ENCODE data around the gene HS6ST1. TPM values are rescaled to one million over a fixed set of nuclear protein-coding genes. Genes with fewer than 3 reads are reported as not detected.
"Not testable (repeated sequence)": the region's sequence is repeated elsewhere in the genome, so short reads cannot be mapped to it uniquely, and the experiment has no call there.

Gene HS6ST1
- total and polyA plus RNA-seq, 4 experiments from 2014 or later, result 1.2 to 13.3 (median 8.4) TPM

GRCh38 chr2:128266463-128266862, 52.2 kb downstream of the HS6ST1 start:
- H3K4me3 ChIP-seq (ENCODE audit: low read length in 2 of 2); H3K4me1 ChIP-seq (ENCODE audit: insufficient read depth, low read length); H3K36me3 Mint-ChIP-seq; H3K27ac ChIP-seq (ENCODE audit: low read depth, low read length); H3K4me3 Mint-ChIP-seq; H3K4me1 Mint-ChIP-seq; DNase-seq; H3K9me3 Mint-ChIP-seq; H3K36me3 ChIP-seq (ENCODE audit: insufficient read depth, low read length); H3K27ac Mint-ChIP-seq; CTCF ChIA-PET (ENCODE audit: partially characterized antibody); H3K9me3 ChIP-seq (ENCODE audit: control insufficient read depth in 1 of 2, low read length in 2 of 2); H3K27me3 Mint-ChIP-seq; POLR2A ChIA-PET (ENCODE audit: partially characterized antibody); H3K27me3 ChIP-seq (ENCODE audit: insufficient read depth, low read length); intact Hi-C loops (cut with micrococcal nuclease): not testable (repeated sequence)

- H3K4me1 Mint-ChIP-seq; H3K27ac Mint-ChIP-seq; H3K9me3 ChIP-seq (ENCODE audit: control insufficient read depth in 1 of 2, low read length in 2 of 2); POLR2A ChIA-PET (ENCODE audit: partially characterized antibody); CTCF ChIA-PET (ENCODE audit: partially characterized antibody); H3K9me3 Mint-ChIP-seq; H3K4me3 ChIP-seq (ENCODE audit: low read length in 2 of 2); H3K4me1 ChIP-seq (ENCODE audit: insufficient read depth, low read length); DNase-seq; H3K27me3 ChIP-seq (ENCODE audit: insufficient read depth, low read length); H3K27me3 Mint-ChIP-seq; intact Hi-C loops (cut with micrococcal nuclease); H3K27ac ChIP-seq (ENCODE audit: low read depth, low read length); H3K4me3 Mint-ChIP-seq; H3K36me3 Mint-ChIP-seq; H3K36me3 ChIP-seq (ENCODE audit: insufficient read depth, low read length): not testable (repeated sequence)
Observed at GRCh38 chr2:128265608-128265993, 53.1 kb downstream of the HS6ST1 start.

- ChIA-PET CTCF (ENCODE audit: partially characterized antibody) (no interaction called here), POLR2A (ENCODE audit: partially characterized antibody) (no interaction called here)
- Mint-ChIP-seq H3K9me3 (no peaks in the 10 kb centered on the region), H3K27ac (peak overlapping the region in 1 of 7 donors; percentile 25), H3K4me1 (peaks cover 0 to 1% (median 0%) of the 10 kb centered on the region in 4 donors), H3K27me3 (no peaks in the 10 kb centered on the region), H3K36me3 (no peaks in the 10 kb centered on the region), H3K4me3 (no peak overlapping the region)
- Histone ChIP-seq H3K27ac (ENCODE audit: low read depth, low read length) (no peak overlapping the region), H3K4me1 (ENCODE audit: insufficient read depth, low read length) (no peaks in the 10 kb centered on the region), H3K4me3 (ENCODE audit: low read length in 2 of 2) (no peak overlapping the region), H3K36me3 (ENCODE audit: insufficient read depth, low read length) (no peaks in the 10 kb centered on the region), H3K9me3 (ENCODE audit: control insufficient read depth in 1 of 2, low read length in 2 of 2) (no peaks in the 10 kb centered on the region), H3K27me3 (ENCODE audit: insufficient read depth, low read length) (no peaks in the 10 kb centered on the region)
- no peak for DNase-seq
- intact Hi-C loops (cut with micrococcal nuclease), result no loop called here
Observed at GRCh38 chr2:128264881-128265607, 53.6 kb downstream of the HS6ST1 start.

- H3K9me3 Mint-ChIP-seq, result no peaks in the 10 kb centered on the region
- ChIA-PET POLR2A (ENCODE audit: partially characterized antibody) (no interaction called here), CTCF (ENCODE audit: partially characterized antibody) (no interaction called here)
- peaks cover 0 to 1% (median 0%) of the 10 kb centered on the region in 4 donors for H3K4me1 Mint-ChIP-seq
- H3K4me1 ChIP-seq (ENCODE audit: insufficient read depth, low read length), result no peaks in the 10 kb centered on the region
- H3K27ac ChIP-seq (ENCODE audit: low read depth, low read length), result no peak overlapping the region
- H3K27me3 ChIP-seq (ENCODE audit: insufficient read depth, low read length), result no peaks in the 10 kb centered on the region
- no peaks in the 10 kb centered on the region for H3K36me3 Mint-ChIP-seq
- H3K36me3 ChIP-seq (ENCODE audit: insufficient read depth, low read length), result no peaks in the 10 kb centered on the region
- H3K9me3 ChIP-seq (ENCODE audit: control insufficient read depth in 1 of 2, low read length in 2 of 2), result no peaks in the 10 kb centered on the region
- intact Hi-C loops (cut with micrococcal nuclease), result no loop called here
- no peak for DNase-seq
- H3K27me3 Mint-ChIP-seq, result no peaks in the 10 kb centered on the region
- H3K4me3 ChIP-seq (ENCODE audit: low read length in 2 of 2), result no peak overlapping the region
- no peak overlapping the region for H3K27ac Mint-ChIP-seq
- no peak overlapping the region for H3K4me3 Mint-ChIP-seq
Observed at GRCh38 chr2:128263902-128264331, 54.8 kb downstream of the HS6ST1 start.

- no peaks in the 10 kb centered on the region for H3K36me3 ChIP-seq (ENCODE audit: insufficient read depth, low read length)
- H3K4me1 ChIP-seq (ENCODE audit: insufficient read depth, low read length), result no peaks in the 10 kb centered on the region
- DNase-seq, result no peak
- intact Hi-C loops (cut with micrococcal nuclease), result no loop called here
- no peak overlapping the region for H3K4me3 ChIP-seq (ENCODE audit: low read length in 2 of 2)
- H3K4me3 Mint-ChIP-seq, result peak overlapping the region in 1 of 8 donors; percentile 53
- no peak overlapping the region for H3K27ac Mint-ChIP-seq
- H3K27me3 Mint-ChIP-seq, result no peaks in the 10 kb centered on the region
- H3K4me1 Mint-ChIP-seq, result peaks cover 0 to 1% (median 0%) of the 10 kb centered on the region in 4 donors
- H3K9me3 ChIP-seq (ENCODE audit: control insufficient read depth in 1 of 2, low read length in 2 of 2), result no peaks in the 10 kb centered on the region
- H3K27ac ChIP-seq (ENCODE audit: low read depth, low read length), result no peak overlapping the region
- no peaks in the 10 kb centered on the region for H3K9me3 Mint-ChIP-seq
- H3K36me3 Mint-ChIP-seq, result no peaks in the 10 kb centered on the region
- H3K27me3 ChIP-seq (ENCODE audit: insufficient read depth, low read length), result no peaks in the 10 kb centered on the region
- ChIA-PET POLR2A (ENCODE audit: partially characterized antibody) (no interaction called here), CTCF (ENCODE audit: partially characterized antibody) (no interaction called here)
Observed at GRCh38 chr2:128262315-128263253, 56.1 kb downstream of the HS6ST1 start.

- intact Hi-C loops (cut with micrococcal nuclease), result no loop called here
- Mint-ChIP-seq H3K27ac (no peak overlapping the region), H3K9me3 (no peaks in the 10 kb centered on the region), H3K27me3 (peaks cover 0 to 2% of the 10 kb centered on the region in 2 donors), H3K4me1 (peaks cover 0 to 1% (median 0%) of the 10 kb centered on the region in 4 donors), H3K36me3 (no peaks in the 10 kb centered on the region), H3K4me3 (no peak overlapping the region)
- POLR2A ChIA-PET (ENCODE audit: partially characterized antibody), result no interaction called here
- H3K27ac ChIP-seq (ENCODE audit: low read depth, low read length), result no peak overlapping the region
- no peaks in the 10 kb centered on the region for H3K9me3 ChIP-seq (ENCODE audit: control insufficient read depth in 1 of 2, low read length in 2 of 2)
- no peaks in the 10 kb centered on the region for H3K27me3 ChIP-seq (ENCODE audit: insufficient read depth, low read length)
- H3K4me1 ChIP-seq (ENCODE audit: insufficient read depth, low read length), result no peaks in the 10 kb centered on the region
- DNase-seq, result no peak
- H3K36me3 ChIP-seq (ENCODE audit: insufficient read depth, low read length), result no peaks in the 10 kb centered on the region
- H3K4me3 ChIP-seq (ENCODE audit: low read length in 2 of 2), result no peak overlapping the region
- CTCF ChIA-PET (ENCODE audit: partially characterized antibody), result no interaction called here
Observed at GRCh38 chr2:128261245-128262128, 57.2 kb downstream of the HS6ST1 start.
